Keratinocyte (primary cell): Measurements from ENCODE around the gene PRKX. TPM values are rescaled to one million over a fixed set of nuclear protein-coding genes. Genes with fewer than 3 reads are reported as not detected.
"Not testable (repeated sequence)": the region's sequence is repeated elsewhere in the genome, so short reads cannot be mapped to it uniquely, and the experiment has no call there.

Source experiments
- DNase-seq: peaks from one replicate; pipeline ENCODE4 v3.0.0-alpha.2; 2011; ENCODE audit warnings: low read depth, missing footprints, low spot score
- FAIRE-seq: peaks from 2 replicates; lab custom pipeline; 2011; peaks lifted over from hg19 to GRCh38; lab: Jason Lieb, UNC
- H2AFZ ChIP-seq: 2 replicates; pipeline ENCODE4 v1.6.0; 2012; ENCODE audit warnings: low read length, control low read depth, inconsistent platforms; ENCODE audit not compliant: control insufficient read depth
- H3K27ac ChIP-seq: 2 replicates; pipeline ENCODE4 v1.5.1; 2011; ENCODE audit warnings: low read length; ENCODE audit not compliant: control insufficient read depth, insufficient read depth
- H3K27me3 ChIP-seq: 3 replicates; pipeline ENCODE4 v1.6.0; 2011; ENCODE audit warnings: low read length; ENCODE audit not compliant: control insufficient read depth, insufficient read depth; ENCODE audit errors: extremely low read depth
- H3K36me3 ChIP-seq, 2 experiments: 2 replicates in 1 of 2; 3 replicates in 1 of 2; pipeline ENCODE4 v1.5.1; 2011; ENCODE audit warnings: low read length in 2 of 2, mild to moderate bottlenecking in 1 of 2; ENCODE audit not compliant: control insufficient read depth in 2 of 2, insufficient read depth in 2 of 2; ENCODE audit errors: extremely low read depth in 1 of 2
- H3K4me1 ChIP-seq: 3 replicates; pipeline ENCODE4 v1.5.1; 2011; ENCODE audit warnings: low read length; ENCODE audit not compliant: control insufficient read depth, insufficient read depth; ENCODE audit errors: extremely low read depth
- H3K4me2 ChIP-seq: 3 replicates; pipeline ENCODE4 v1.6.0; 2011; ENCODE audit warnings: low read depth, low read length; ENCODE audit not compliant: control insufficient read depth, insufficient read depth; ENCODE audit errors: extremely low read depth
- H3K4me3 ChIP-seq, 3 experiments: fragments of 200-600 bp in 1 of 3; sonication (generic) in 1 of 3; 2 replicates in 2 of 3; 3 replicates in 1 of 3; pipeline ENCODE4 v1.5.1; 2011 to 2016; ENCODE audit warnings: low read length in 3 of 3, mild to moderate bottlenecking in 3 of 3, control low read depth in 2 of 3, inconsistent platforms in 1 of 3, low read depth in 1 of 3, mixed read lengths in 1 of 3, mixed run types in 1 of 3, moderate library complexity in 1 of 3; ENCODE audit not compliant: control insufficient read depth in 2 of 3, insufficient read depth in 2 of 3; ENCODE audit errors: extremely low read depth in 1 of 3
- H3K79me2 ChIP-seq: 2 replicates; pipeline ENCODE4 v1.6.0; 2012; ENCODE audit warnings: low read length; ENCODE audit not compliant: control insufficient read depth, insufficient read depth
- H3K9ac ChIP-seq: 3 replicates; pipeline ENCODE4 v1.6.0; 2011; ENCODE audit warnings: low read length; ENCODE audit not compliant: control insufficient read depth, insufficient read depth; ENCODE audit errors: extremely low read depth
- H3K9me1 ChIP-seq: 3 replicates; pipeline ENCODE4 v1.6.0; 2011; ENCODE audit warnings: low read length; ENCODE audit not compliant: control insufficient read depth, insufficient read depth; ENCODE audit errors: extremely low read depth
- H3K9me3 ChIP-seq: 2 replicates; pipeline ENCODE4 v1.5.1; 2012; ENCODE audit warnings: low read depth, low read length; ENCODE audit not compliant: control insufficient read depth
- H4K20me1 ChIP-seq: 3 replicates; pipeline ENCODE4 v1.6.0; 2011; ENCODE audit warnings: low read length; ENCODE audit not compliant: control insufficient read depth, insufficient read depth; ENCODE audit errors: extremely low read depth
- EZH2 ChIP-seq: IDR thresholded peaks from one replicate; pipeline ENCODE4 v1.6.1; 2012; ENCODE audit warnings: inconsistent platforms, mild to moderate bottlenecking, low read length, moderate library complexity
- dilution Hi-C: fragments of 300-500 bp; cut with MboI; formaldehyde crosslinking; loops from one replicate; pipeline ENCODE4 v1.7.0; 2020; ENCODE audit warnings: low sequenced_read_pairs; ENCODE audit not compliant: extremely low pct_ligation_motif_present
- polyA plus RNA-seq, 5 experiments: library from polyadenylated mRNA; depleted of rRNA in 3 of 5; stranded (reverse) in 3 of 5; stranded (forward) in 1 of 5; unstranded in 1 of 5; fragments of >200 nt; gene quantifications; 1 replicate in 1 of 5; 2 replicates in 3 of 5; 3 replicates in 1 of 5; pipeline versions ENCODE4 v1.2.1 to v1.2.3, GENCODE V29; 2011 to 2012; ENCODE audit warnings: missing spikeins in 2 of 5, low read depth in 1 of 5, low replicate concordance in 1 of 5
- TF ChIP-seq, protein P1 (sequence below), 3 experiments: IDR thresholded peaks in 1 of 3; conservative IDR thresholded peaks in 1 of 3; optimal IDR thresholded peaks in 1 of 3; 2 replicates in 2 of 3; 3 replicates in 1 of 3; pipeline versions ENCODE3 to v1.5.1; 2011; ENCODE audit warnings: low read length in 3 of 3, mild to moderate bottlenecking in 3 of 3, moderate library complexity in 2 of 3, control low read depth in 1 of 3, inconsistent platforms in 1 of 3; ENCODE audit not compliant: insufficient read depth in 2 of 3; ENCODE audit errors: extremely low read depth in 1 of 3

Gene PRKX
- polyA plus RNA-seq, 1 donor (not counting 4 experiments of a cell fraction or from before 2014, with no cell fraction given): 39.9 TPM

DNA sequence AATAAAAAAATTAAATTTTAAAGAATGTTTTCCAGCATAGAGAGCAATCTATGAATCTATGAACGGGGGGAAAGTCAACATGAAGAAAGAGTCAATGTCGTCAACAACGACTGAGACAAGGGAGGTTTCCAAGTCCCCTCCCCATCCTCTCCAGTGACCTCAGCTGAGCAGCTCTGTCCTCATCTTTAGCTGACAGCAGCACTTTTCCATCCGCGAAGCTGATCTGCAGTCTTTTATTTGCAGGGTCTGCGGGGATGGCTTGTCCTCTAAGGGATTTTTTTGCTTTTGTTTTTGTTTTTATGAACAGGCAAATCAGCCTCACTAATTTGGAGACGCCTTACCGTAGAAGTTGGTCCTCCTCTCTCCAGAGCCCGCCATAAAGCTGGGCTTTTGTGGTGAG, 46.5 kb downstream of the PRKX start:
- no peak for TF ChIP-seq EZH2
- TF ChIP-seq, protein P1, sequence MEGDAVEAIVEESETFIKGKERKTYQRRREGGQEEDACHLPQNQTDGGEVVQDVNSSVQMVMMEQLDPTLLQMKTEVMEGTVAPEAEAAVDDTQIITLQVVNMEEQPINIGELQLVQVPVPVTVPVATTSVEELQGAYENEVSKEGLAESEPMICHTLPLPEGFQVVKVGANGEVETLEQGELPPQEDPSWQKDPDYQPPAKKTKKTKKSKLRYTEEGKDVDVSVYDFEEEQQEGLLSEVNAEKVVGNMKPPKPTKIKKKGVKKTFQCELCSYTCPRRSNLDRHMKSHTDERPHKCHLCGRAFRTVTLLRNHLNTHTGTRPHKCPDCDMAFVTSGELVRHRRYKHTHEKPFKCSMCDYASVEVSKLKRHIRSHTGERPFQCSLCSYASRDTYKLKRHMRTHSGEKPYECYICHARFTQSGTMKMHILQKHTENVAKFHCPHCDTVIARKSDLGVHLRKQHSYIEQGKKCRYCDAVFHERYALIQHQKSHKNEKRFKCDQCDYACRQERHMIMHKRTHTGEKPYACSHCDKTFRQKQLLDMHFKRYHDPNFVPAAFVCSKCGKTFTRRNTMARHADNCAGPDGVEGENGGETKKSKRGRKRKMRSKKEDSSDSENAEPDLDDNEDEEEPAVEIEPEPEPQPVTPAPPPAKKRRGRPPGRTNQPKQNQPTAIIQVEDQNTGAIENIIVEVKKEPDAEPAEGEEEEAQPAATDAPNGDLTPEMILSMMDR (optimal IDR thresholded peaks at IDR 0.05 in 1 of 3, IDR thresholded peaks at IDR 0.05 in 1 of 3, conservative IDR thresholded peaks at IDR 0.05 in 1 of 3; ENCODE audit: extremely low read depth in 1 of 3, insufficient read depth in 2 of 3, low read length in 3 of 3): no peak
- Histone ChIP-seq H3K9ac (no peak overlapping the region), H3K4me1 (no peaks in the 10 kb centered on the region), H3K4me2 (no peak overlapping the region), H3K27ac (no peak overlapping the region), H3K36me3 (peaks cover 6 to 10% of the 10 kb centered on the region in 2 experiments), H2AFZ (no peak overlapping the region), H3K4me3 (no peak overlapping the region), H3K9me3 (no peaks in the 10 kb centered on the region), H3K79me2 (no peaks in the 10 kb centered on the region), H3K27me3 (no peaks in the 10 kb centered on the region), H3K9me1 (no peaks in the 10 kb centered on the region), H4K20me1 (no peaks in the 10 kb centered on the region)
- DNase-seq (no peak), FAIRE-seq (no peak)
- dilution Hi-C loops: no loop called here

DNA sequence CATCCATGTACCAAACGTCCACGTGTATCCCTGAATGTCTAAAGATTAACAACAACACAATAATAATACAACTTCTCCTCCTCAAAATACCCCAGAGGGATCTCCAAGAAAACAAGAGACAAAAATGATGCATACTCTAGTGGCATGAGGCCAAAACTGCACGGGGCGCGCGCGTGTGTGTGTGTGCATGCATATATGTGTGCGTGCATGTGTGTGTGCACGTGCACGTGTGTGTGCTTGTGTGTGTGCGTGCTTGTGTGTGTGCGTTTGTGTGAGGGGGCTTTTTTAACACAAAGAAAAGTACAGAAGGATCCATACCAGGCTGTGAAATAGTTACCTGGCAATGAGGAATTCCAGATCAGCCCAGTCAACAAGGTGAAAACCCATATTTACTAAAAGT, 48.5 kb downstream of the PRKX start:
- Histone ChIP-seq H3K36me3 (peaks cover 3 to 6% of the 10 kb centered on the region in 2 experiments), H3K27ac (no peak overlapping the region), H3K27me3 (no peaks in the 10 kb centered on the region), H3K9me3 (no peaks in the 10 kb centered on the region), H3K9me1 (no peaks in the 10 kb centered on the region), H3K9ac (no peak overlapping the region), H3K4me3 (no peak overlapping the region), H3K4me2 (no peak overlapping the region), H3K79me2 (no peaks in the 10 kb centered on the region), H3K4me1 (no peaks in the 10 kb centered on the region), H4K20me1 (no peaks in the 10 kb centered on the region), H2AFZ (no peak overlapping the region)
- no peak for FAIRE-seq
- DNase-seq: no peak
- TF ChIP-seq EZH2: no peak
- TF ChIP-seq, protein P1 (optimal IDR thresholded peaks at IDR 0.05 in 1 of 3, IDR thresholded peaks at IDR 0.05 in 1 of 3, conservative IDR thresholded peaks at IDR 0.05 in 1 of 3; ENCODE audit: extremely low read depth in 1 of 3, insufficient read depth in 2 of 3, low read length in 3 of 3): no peak
- dilution Hi-C loops: no loop called here

DNA sequence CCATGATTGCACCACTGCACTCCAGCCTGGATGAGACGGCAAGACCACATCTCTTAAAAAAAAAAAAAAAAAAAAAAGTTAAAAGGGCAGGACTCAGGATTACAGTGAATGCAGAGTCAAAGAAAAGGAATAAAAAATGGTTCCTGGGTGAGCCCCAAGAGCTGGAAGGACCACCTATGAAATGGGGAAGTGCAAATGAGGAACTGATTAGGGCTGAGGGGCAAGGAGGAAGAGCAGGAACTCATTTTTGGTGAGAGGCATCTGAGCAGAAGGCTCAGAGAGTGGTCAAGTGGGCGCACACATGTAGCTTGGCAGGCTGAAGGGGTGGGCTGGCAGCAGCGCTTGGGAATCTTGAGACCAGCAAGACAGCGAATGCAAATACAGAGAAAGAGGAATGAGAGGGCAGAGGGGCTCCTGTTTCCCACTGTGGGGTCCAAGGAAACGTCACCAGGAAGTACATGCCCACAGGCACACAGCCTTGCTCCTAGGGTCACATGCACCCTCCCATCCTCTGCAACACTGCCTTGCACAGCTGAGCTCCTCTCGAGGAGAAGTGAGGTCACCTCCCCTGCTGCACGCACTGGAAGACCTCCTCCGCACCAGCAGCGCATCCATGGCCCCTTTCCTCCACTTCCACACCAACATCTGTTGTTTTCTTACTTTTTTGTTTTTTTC, 49.7 kb downstream of the PRKX start:
- H3K4me3 ChIP-seq, H3K9me3 ChIP-seq, H3K4me1 ChIP-seq, H3K4me2 ChIP-seq, DNase-seq, H3K9me1 ChIP-seq, H4K20me1 ChIP-seq, H3K27ac ChIP-seq, H3K79me2 ChIP-seq, H3K9ac ChIP-seq, FAIRE-seq, H2AFZ ChIP-seq, H3K36me3 ChIP-seq, dilution Hi-C loops, H3K27me3 ChIP-seq: not testable (repeated sequence)
